SW480 (cell line): ENCODE results near the gene OSBPL3.

ENCODE experiments used
- DNase-seq: peaks from one replicate; pipeline ENCODE4 v3.0.0-alpha.2; 2016; ENCODE audit warnings: low spot score

Gene OSBPL3

GRCh38 chr7:24827589-24827988, 152.4 kb downstream of the OSBPL3 start:
- DNase-seq: no peak

GRCh38 chr7:24827027-24827426, 153.0 kb downstream of the OSBPL3 start:
- peak; percentile 79 for DNase-seq

GRCh38 chr7:24826662-24827020, 153.3 kb downstream of the OSBPL3 start:
- no peak for DNase-seq

- peak; percentile 100 for DNase-seq
These were observed 153.9 kb downstream of the OSBPL3 start for GRCh38 chr7:24825931-24826661.

GRCh38 chr7:24825381-24825794, 154.6 kb downstream of the OSBPL3 start:
- DNase-seq: peak; percentile 75

- DNase-seq: no peak
These were observed 155.1 kb downstream of the OSBPL3 start for GRCh38 chr7:24824896-24825295.

- DNase-seq: no peak
These were observed 155.6 kb downstream of the OSBPL3 start for GRCh38 chr7:24824400-24824799.

- no peak for DNase-seq
These were observed 158.3 kb downstream of the OSBPL3 start for GRCh38 chr7:24821754-24822054.

- peak; percentile 100 for DNase-seq
These were observed 158.8 kb downstream of the OSBPL3 start for GRCh38 chr7:24821045-24821753.

GRCh38 chr7:24820730-24821044, 159.3 kb downstream of the OSBPL3 start:
- no peak for DNase-seq

GRCh38 chr7:24819916-24820689, 159.9 kb downstream of the OSBPL3 start:
- peak; percentile 92 for DNase-seq

GRCh38 chr7:24817339-24817738, 162.6 kb downstream of the OSBPL3 start:
- DNase-seq: no peak

- DNase-seq: no peak
These were observed 163.1 kb downstream of the OSBPL3 start for GRCh38 chr7:24816868-24817267.

- DNase-seq: no peak
These were observed 167.6 kb downstream of the OSBPL3 start for GRCh38 chr7:24812305-24812945.

- no peak for DNase-seq
These were observed 171.5 kb downstream of the OSBPL3 start for GRCh38 chr7:24808518-24808917.

GRCh38 chr7:24802300-24802699, 177.7 kb downstream of the OSBPL3 start:
- no peak for DNase-seq

- no peak for DNase-seq
These were observed 178.1 kb downstream of the OSBPL3 start for GRCh38 chr7:24801883-24802282.

GRCh38 chr7:24800667-24801066, 179.3 kb downstream of the OSBPL3 start:
- DNase-seq: no peak

- DNase-seq: no peak
These were observed 179.9 kb downstream of the OSBPL3 start for GRCh38 chr7:24800073-24800472.

GRCh38 chr7:24799506-24799905, 180.5 kb downstream of the OSBPL3 start:
- DNase-seq: no peak

GRCh38 chr7:24798261-24798660, 181.7 kb downstream of the OSBPL3 start:
- DNase-seq: no peak

- DNase-seq: no peak
These were observed 182.7 kb downstream of the OSBPL3 start for GRCh38 chr7:24797270-24797669.

GRCh38 chr7:24795407-24795767, 184.6 kb downstream of the OSBPL3 start:
- no peak for DNase-seq
